Right lobe of liver (tissue), 6 donors: Measurements from ENCODE around the gene CKS2. TPM values are rescaled to one million over a fixed set of nuclear protein-coding genes. Genes with fewer than 3 reads are reported as not detected.
"Not testable (repeated sequence)": the region's sequence is repeated elsewhere in the genome, so short reads cannot be mapped to it uniquely, and the experiment has no call there.

Source experiments
- ATAC-seq, 4 donors: fragments of 200-7000 bp; cut with Tn5 transposase; one replicate each; pipeline ENCODE4 v1.9.1; 2020; ENCODE audit warnings: mild to moderate bottlenecking in 4 of 4, moderate library complexity in 4 of 4
- DNase-seq, 3 donors: peaks; one replicate each; pipeline ENCODE4 v3.0.0-alpha.2; 2020
- H3K27ac ChIP-seq, 3 donors: fragments of 200-600 bp; one replicate each; pipeline ENCODE4 v1.8.0; 2022
- H3K27me3 ChIP-seq, 2 donors: fragments of 200-600 bp; one replicate each; pipeline ENCODE4 v1.8.0; 2022
- H3K36me3 ChIP-seq, 4 donors: fragments of 200-600 bp; sonication (generic) in 1 of 4; one replicate each; pipeline versions ENCODE4 v1.5.1 to v1.8.0; 2017 to 2022; ENCODE audit warnings: control low read depth in 1 of 4
- H3K4me1 ChIP-seq, 4 donors: fragments of 200-600 bp; sonication (generic) in 1 of 4; one replicate each; pipeline versions ENCODE4 v1.5.1 to v1.8.0; 2017 to 2022; ENCODE audit warnings: control low read depth in 1 of 4
- H3K4me3 ChIP-seq, 3 donors: fragments of 200-600 bp; one replicate each; pipeline ENCODE4 v1.8.0; 2022
- H3K9me3 ChIP-seq, 4 donors: fragments of 200-600 bp; sonication (generic) in 1 of 4; one replicate each; pipeline versions ENCODE4 v1.5.1 to v1.8.0; 2017 to 2022; ENCODE audit warnings: control low read depth in 1 of 4
- POLR2A ChIP-seq: fragments of 450-650 bp; IDR thresholded peaks from one replicate; pipeline ENCODE4 v1.6.1; 2017; ENCODE audit warnings: antibody characterized with exemption, mild to moderate bottlenecking
- WGBS: methylation state at CpG from one replicate; pipeline ENCODE4 v1.1.6; 2018; ENCODE audit warnings: low coverage, low lambda C conversion rate; ENCODE audit not compliant: insufficient coverage; ENCODE audit errors: missing lambda C conversion rate; 5-methylcytosine and 5-hydroxymethylcytosine counted together
- intact Hi-C, 2 donors: fragments of 100-400 bp; cut with DNase I; formaldehyde crosslinking; loops; one replicate each; pipeline versions ENCODE4 v1.11.2 to v1.14.1; 2022
- total RNA-seq, 6 experiments: library from RNA; depleted of rRNA in 2 of 6; stranded (reverse); fragments of >200 nt in 2 of 6; fragmentation: NEBNext Ultra II Directional in 3 of 6; extraction: Animal tissue kit (Norgen Biotek cat#: 25700) in 3 of 6; gene quantifications; one replicate each; pipeline versions ENCODE4 v1.1.0 to v1.2.4, GENCODE V29; 2016 to 2023
- TF ChIP-seq, protein P1 (sequence below), 4 donors: fragments of 200-600 bp in 3 of 4; fragments of 450-650 bp in 1 of 4; IDR thresholded peaks; one replicate each; pipeline versions ENCODE4 v1.5.1 to v1.8.0; 2016 to 2022; ENCODE audit warnings: antibody characterized with exemption in 4 of 4, mild to moderate bottlenecking in 2 of 4
- donor health status: DM: no; HTN: yes; CAD: no.
- donor health status: DM: no; HTN: no; CAD: no.
- donor health status: DM: no; HTN: no; CAD: no.
- donor health status: DM: no; HTN: yes; CAD: no.
- donor health status: DM: no; HTN: yes; CAD: no.

Gene CKS2
- total RNA-seq, 6 experiments from 2014 or later: 4.4 to 27.2 (median 9.1) TPM

- Histone ChIP-seq H3K4me1 (no peaks in the 10 kb centered on the region), H3K27ac (no peak overlapping the region), H3K4me3 (no peak overlapping the region), H3K27me3 (no peaks in the 10 kb centered on the region), H3K9me3 (no peaks in the 10 kb centered on the region), H3K36me3 (no peaks in the 10 kb centered on the region)
- TF ChIP-seq POLR2A: no peak
- TF ChIP-seq, protein P1, sequence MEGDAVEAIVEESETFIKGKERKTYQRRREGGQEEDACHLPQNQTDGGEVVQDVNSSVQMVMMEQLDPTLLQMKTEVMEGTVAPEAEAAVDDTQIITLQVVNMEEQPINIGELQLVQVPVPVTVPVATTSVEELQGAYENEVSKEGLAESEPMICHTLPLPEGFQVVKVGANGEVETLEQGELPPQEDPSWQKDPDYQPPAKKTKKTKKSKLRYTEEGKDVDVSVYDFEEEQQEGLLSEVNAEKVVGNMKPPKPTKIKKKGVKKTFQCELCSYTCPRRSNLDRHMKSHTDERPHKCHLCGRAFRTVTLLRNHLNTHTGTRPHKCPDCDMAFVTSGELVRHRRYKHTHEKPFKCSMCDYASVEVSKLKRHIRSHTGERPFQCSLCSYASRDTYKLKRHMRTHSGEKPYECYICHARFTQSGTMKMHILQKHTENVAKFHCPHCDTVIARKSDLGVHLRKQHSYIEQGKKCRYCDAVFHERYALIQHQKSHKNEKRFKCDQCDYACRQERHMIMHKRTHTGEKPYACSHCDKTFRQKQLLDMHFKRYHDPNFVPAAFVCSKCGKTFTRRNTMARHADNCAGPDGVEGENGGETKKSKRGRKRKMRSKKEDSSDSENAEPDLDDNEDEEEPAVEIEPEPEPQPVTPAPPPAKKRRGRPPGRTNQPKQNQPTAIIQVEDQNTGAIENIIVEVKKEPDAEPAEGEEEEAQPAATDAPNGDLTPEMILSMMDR (IDR thresholded peaks at IDR 0.05): no peak
- no peak for ATAC-seq
- DNase-seq: no peak
- intact Hi-C loops: no loop called here
- WGBS: 90% methylated on average over 7 of the region's 7 CpGs
Measured at GRCh38 chr9:89284076-89284475, 26.9 kb upstream of the CKS2 start.

DNA sequence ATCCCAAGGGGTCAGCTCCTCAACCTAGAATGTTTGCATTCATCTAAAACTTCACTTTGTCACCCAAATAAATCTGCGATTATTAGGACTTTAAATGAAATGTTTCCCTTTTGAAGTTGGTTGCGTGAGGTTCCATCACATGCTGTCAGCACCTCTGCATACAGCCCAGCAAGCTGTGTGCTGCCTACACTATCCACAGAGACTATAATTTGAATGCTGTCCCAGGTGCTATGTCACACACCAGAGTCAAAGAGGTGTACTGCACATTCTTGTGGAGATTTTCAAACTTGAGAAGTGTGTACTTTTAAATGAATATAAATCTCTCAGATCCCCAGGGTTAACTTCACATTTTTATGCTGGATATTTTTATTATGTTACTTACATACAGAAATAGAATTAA lies 19.3 kb upstream of the CKS2 start:
- no peaks in the 10 kb centered on the region for H3K9me3 ChIP-seq
- no peak overlapping the region for H3K4me3 ChIP-seq
- no peak overlapping the region for H3K27ac ChIP-seq
- no peak for DNase-seq
- TF ChIP-seq, protein P1 (IDR thresholded peaks at IDR 0.05): no peak
- TF ChIP-seq POLR2A: no peak
- no peaks in the 10 kb centered on the region for H3K27me3 ChIP-seq
- no peaks in the 10 kb centered on the region for H3K36me3 ChIP-seq
- H3K4me1 ChIP-seq: no peaks in the 10 kb centered on the region
- no peak for ATAC-seq
- intact Hi-C loops: no loop called here
- WGBS: 100% methylated on average over 1 of the region's 2 CpGs

DNA sequence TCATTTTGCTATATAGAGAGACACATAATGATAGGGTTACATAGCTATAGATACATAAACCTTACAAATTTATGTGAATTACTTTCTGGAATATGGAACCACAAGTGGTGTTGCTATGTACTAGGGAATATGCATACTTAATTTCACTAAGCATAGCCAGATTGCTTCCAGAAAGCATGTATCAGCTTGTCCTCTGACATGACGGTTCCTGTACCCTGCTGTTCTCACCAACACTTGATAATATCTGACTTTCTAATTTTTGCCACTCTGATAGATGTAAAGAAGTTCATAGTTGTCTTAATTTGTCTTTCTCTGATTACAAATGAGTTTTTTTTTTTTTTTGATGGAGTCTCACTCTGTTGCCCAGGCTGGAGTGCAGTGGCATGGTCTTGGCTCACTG lies 18.0 kb upstream of the CKS2 start:
- Histone ChIP-seq H3K27ac (no peak overlapping the region), H3K9me3 (no peaks in the 10 kb centered on the region), H3K27me3 (no peaks in the 10 kb centered on the region), H3K4me1 (no peaks in the 10 kb centered on the region), H3K4me3 (no peak overlapping the region), H3K36me3 (no peaks in the 10 kb centered on the region)
- TF ChIP-seq, protein P1 (IDR thresholded peaks at IDR 0.05): no peak
- TF ChIP-seq POLR2A: no peak
- intact Hi-C loops: no loop called here
- DNase-seq (no peak), ATAC-seq (no peak)
- WGBS: 80% methylated on average over 1 of the region's 1 CpG

DNA sequence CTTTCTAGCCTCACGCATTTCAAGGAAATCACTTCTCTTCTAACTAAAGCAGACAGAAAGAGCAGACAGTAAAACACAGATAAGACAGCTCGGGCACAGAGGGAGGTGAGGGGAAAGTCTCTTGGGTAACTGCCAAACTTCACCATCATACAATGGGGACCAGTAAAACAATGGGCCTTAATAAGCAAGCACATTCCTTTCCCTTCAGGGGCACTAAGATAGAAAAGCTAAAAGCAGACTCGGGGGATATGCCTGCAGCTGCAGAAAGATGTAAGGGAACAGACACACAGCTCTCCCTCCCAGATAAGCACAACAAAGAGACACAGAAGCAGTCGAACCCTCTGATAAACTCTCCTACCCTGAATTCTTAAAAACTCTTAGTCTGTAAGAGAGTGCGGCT lies 15.6 kb upstream of the CKS2 start:
- TF ChIP-seq, protein P1 (IDR thresholded peaks at IDR 0.05): no peak
- no peak for TF ChIP-seq POLR2A
- intact Hi-C loops: no loop called here
- WGBS: 63% methylated on average over 5 of the region's 5 CpGs
- DNase-seq (no peak), ATAC-seq (no peak)
- Histone ChIP-seq H3K36me3 (no peaks in the 10 kb centered on the region), H3K27me3 (no peaks in the 10 kb centered on the region), H3K4me1 (no peaks in the 10 kb centered on the region), H3K4me3 (no peak overlapping the region), H3K27ac (no peak overlapping the region), H3K9me3 (no peaks in the 10 kb centered on the region)

DNA sequence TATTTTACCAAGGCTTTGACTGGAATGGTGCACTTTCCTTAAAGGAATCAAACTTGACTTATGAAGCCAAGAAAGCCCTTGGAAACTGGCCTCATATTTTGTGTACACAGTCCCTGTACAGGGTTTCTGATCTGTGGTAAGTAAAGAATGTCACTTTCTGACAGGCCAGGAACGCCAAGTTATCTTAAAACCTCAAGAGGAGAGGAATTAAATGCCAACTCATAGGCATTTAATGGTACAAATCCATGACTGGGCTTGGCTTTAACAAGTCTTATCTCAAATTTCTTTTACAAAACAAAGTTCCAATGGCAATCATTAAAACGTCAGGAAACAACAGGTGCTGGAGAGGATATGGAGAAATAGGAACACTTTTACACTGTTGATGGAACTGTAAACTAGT lies 9.0 kb upstream of the CKS2 start:
- ATAC-seq, intact Hi-C loops, H3K27me3 ChIP-seq, H3K9me3 ChIP-seq, H3K4me3 ChIP-seq, H3K36me3 ChIP-seq, DNase-seq, H3K27ac ChIP-seq, H3K4me1 ChIP-seq: not testable (repeated sequence)
- 81% methylated on average over 2 of the region's 2 CpGs for WGBS
